Neural cell (in vitro differentiated cells): ENCODE data around the gene MRPL52. TPM values are rescaled to one million over a fixed set of nuclear protein-coding genes. Genes with fewer than 3 reads are reported as not detected.

Experiments used
- H2AFZ ChIP-seq: fragments of 200-600, 300-800 bp; sonication (generic), shearing (Covaris generic); 2 replicates; pipeline ENCODE4 v1.6.0; 2014; ENCODE audit warnings: low read depth, mild to moderate bottlenecking, antibody characterized with exemption, low read length, moderate library complexity
- H3F3A ChIP-seq: fragments of 200-600 bp; shearing (Covaris generic); 2 replicates; pipeline ENCODE4 v1.6.1; 2016; ENCODE audit warnings: mild to moderate bottlenecking, moderate library complexity, mixed read lengths, antibody characterized with exemption, low read length; ENCODE audit not compliant: insufficient read depth, poor library complexity, severe bottlenecking
- H3K27ac ChIP-seq: fragments of 200-600, 300-800 bp; sonication (generic), shearing (Covaris generic); 2 replicates; pipeline ENCODE4 v1.5.1; 2014; ENCODE audit warnings: mild to moderate bottlenecking, low read length, moderate library complexity
- H3K27me3 ChIP-seq: fragments of 300-800, 200-600 bp; sonication (generic), shearing (Covaris generic); 2 replicates; pipeline ENCODE4 v1.6.0; 2014; ENCODE audit warnings: mild to moderate bottlenecking, low read depth, low read length, moderate library complexity; ENCODE audit not compliant: insufficient read depth
- H3K36me3 ChIP-seq: fragments of 300-800, 200-600 bp; sonication (generic), shearing (Covaris generic); 2 replicates; pipeline ENCODE4 v1.5.1; 2014; ENCODE audit warnings: mild to moderate bottlenecking, antibody characterized with exemption, low read length, moderate library complexity; ENCODE audit not compliant: insufficient read depth
- H3K4me2 ChIP-seq: fragments of 300-800, 200-600 bp; sonication (generic), shearing (Covaris generic); 2 replicates; pipeline ENCODE4 v1.6.0; 2014; ENCODE audit warnings: mild to moderate bottlenecking, low read length
- H3K4me3 ChIP-seq: fragments of 300-800, 200-600 bp; sonication (generic), shearing (Covaris generic); 2 replicates; pipeline ENCODE4 v1.5.1; 2014; ENCODE audit warnings: mild to moderate bottlenecking, low read length, moderate library complexity
- H3K79me2 ChIP-seq: fragments of 200-600 bp; shearing (Covaris generic); replicated peaks from 2 replicates; pipeline ENCODE4 v1.6.0; 2014; ENCODE audit warnings: mild to moderate bottlenecking, low read length, moderate library complexity; ENCODE audit not compliant: insufficient read depth
- H3K9ac ChIP-seq: fragments of 300-800, 200-600 bp; sonication (generic), shearing (Covaris generic); 2 replicates; pipeline ENCODE4 v1.6.1; 2016; ENCODE audit warnings: mild to moderate bottlenecking, low read length, mixed read lengths
- H3K9me2 ChIP-seq: fragments of 200-600 bp; shearing (Covaris generic); 2 replicates; pipeline ENCODE4 v1.6.1; 2016; ENCODE audit warnings: mild to moderate bottlenecking, low read length, mixed read lengths; ENCODE audit not compliant: insufficient read depth
- H3K9me3 ChIP-seq: fragments of 200-600, 300-800 bp; sonication (generic), shearing (Covaris generic); 2 replicates; pipeline ENCODE4 v1.6.1; 2016; ENCODE audit warnings: mild to moderate bottlenecking, mixed run types, low read length, moderate library complexity, mixed read lengths
- H4K20me1 ChIP-seq: fragments of 200-600 bp; shearing (Covaris generic); 2 replicates; pipeline ENCODE4 v1.6.1; 2016; ENCODE audit warnings: mild to moderate bottlenecking, mixed run types; ENCODE audit not compliant: insufficient read depth
- EP300 ChIP-seq: fragments of 450-650 bp; conservative IDR thresholded peaks from 2 replicates; pipeline ENCODE4 v1.6.1; 2014; ENCODE audit warnings: antibody characterized with exemption, mild to moderate bottlenecking, moderate library complexity; ENCODE audit not compliant: poor library complexity, severe bottlenecking
- EZH2 ChIP-seq: fragments of 200-600, 300-800 bp; shearing (Covaris generic), sonication (generic); IDR thresholded peaks from 2 replicates; pipeline ENCODE4 v1.6.1; 2014; ENCODE audit warnings: antibody characterized with exemption, low read length, borderline replicate concordance, mild to moderate bottlenecking; ENCODE audit not compliant: insufficient read depth, poor library complexity, severe bottlenecking
- MXI1 ChIP-seq: fragments of 450-650 bp; conservative IDR thresholded peaks from 2 replicates; pipeline ENCODE4 v1.6.1; 2014; ENCODE audit warnings: antibody characterized with exemption, mild to moderate bottlenecking; ENCODE audit not compliant: poor library complexity, severe bottlenecking
- POLR2AphosphoS5 ChIP-seq: IDR thresholded peaks from 2 replicates; pipeline ENCODE4 v1.6.1; 2012
- RAD21 ChIP-seq: fragments of 450-650 bp; conservative IDR thresholded peaks from 2 replicates; pipeline ENCODE4 v1.6.1; 2014; ENCODE audit warnings: antibody characterized with exemption, mild to moderate bottlenecking, moderate library complexity
- SMC3 ChIP-seq: fragments of 450-650 bp; conservative IDR thresholded peaks from 2 replicates; pipeline ENCODE4 v1.6.1; 2014; ENCODE audit warnings: antibody characterized with exemption, mild to moderate bottlenecking, moderate library complexity; ENCODE audit not compliant: poor library complexity
- TAF1 ChIP-seq: IDR thresholded peaks from 2 replicates; pipeline ENCODE4 v1.6.1; 2012; ENCODE audit warnings: low read depth
- polyA plus RNA-seq: library from polyadenylated mRNA; depleted of rRNA; stranded (reverse); fragments of >200 nt; gene quantifications from 2 replicates; pipeline ENCODE4 v1.2.3, GENCODE V29; 2014
- TF ChIP-seq, protein P1 (sequence below): fragments of 450-650 bp; IDR thresholded peaks from 2 replicates; pipeline ENCODE4 v1.5.1; 2014; ENCODE audit warnings: antibody characterized with exemption, mild to moderate bottlenecking, moderate library complexity; ENCODE audit not compliant: poor library complexity, severe bottlenecking
- TF ChIP-seq, protein P2 (sequence below): IDR thresholded peaks from 2 replicates; pipeline ENCODE4 v1.6.1; 2012; ENCODE audit warnings: borderline replicate concordance

Gene MRPL52
- polyA plus RNA-seq, 1 donor from 2014 or later, result 161 TPM

DNA sequence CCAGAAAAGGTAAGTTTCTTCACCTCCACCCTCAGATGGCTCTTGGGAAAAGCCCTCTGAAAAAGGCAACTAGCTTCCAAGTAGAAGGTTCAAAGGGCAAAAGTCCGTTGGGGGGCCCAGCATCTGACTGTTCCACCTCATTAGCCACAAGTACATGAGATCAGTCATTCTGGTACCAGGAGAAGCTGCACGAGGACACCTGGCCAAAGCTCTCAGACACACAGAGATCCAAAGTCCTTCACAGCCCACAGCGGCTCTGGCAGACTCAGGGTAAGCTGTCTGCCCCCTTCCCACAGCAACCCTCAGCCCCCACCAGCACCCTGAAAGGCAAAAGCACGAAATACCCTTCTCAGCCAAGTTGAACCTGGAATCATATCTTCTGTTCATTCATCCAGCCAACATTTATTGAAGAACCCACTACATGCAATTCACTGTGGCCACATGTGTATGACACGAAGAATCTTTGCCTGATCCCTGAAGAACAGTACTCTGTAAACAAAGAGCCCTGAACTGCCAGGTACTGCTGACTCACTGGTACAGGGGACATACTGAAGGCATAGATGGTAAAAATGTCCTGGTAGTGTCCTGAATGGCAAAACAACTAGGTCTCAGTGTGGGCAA is 33.5 kb upstream of the MRPL52 start:
- Histone ChIP-seq H3K27ac (no peak overlapping the region), H3F3A (no peaks in the 10 kb centered on the region), H4K20me1 (no peaks in the 10 kb centered on the region), H3K4me3 (no peak overlapping the region), H3K36me3 (no peaks in the 10 kb centered on the region), H3K79me2 (no peaks in the 10 kb centered on the region), H3K9me2 (no peaks in the 10 kb centered on the region), H2AFZ (no peak overlapping the region), H3K9ac (no peak overlapping the region), H3K4me2 (no peak overlapping the region), H3K27me3 (no peaks in the 10 kb centered on the region), H3K9me3 (no peaks in the 10 kb centered on the region)
- TF ChIP-seq SMC3 (no peak), MXI1 (no peak), EP300 (no peak), RAD21 (no peak)
- TF ChIP-seq, protein P1, sequence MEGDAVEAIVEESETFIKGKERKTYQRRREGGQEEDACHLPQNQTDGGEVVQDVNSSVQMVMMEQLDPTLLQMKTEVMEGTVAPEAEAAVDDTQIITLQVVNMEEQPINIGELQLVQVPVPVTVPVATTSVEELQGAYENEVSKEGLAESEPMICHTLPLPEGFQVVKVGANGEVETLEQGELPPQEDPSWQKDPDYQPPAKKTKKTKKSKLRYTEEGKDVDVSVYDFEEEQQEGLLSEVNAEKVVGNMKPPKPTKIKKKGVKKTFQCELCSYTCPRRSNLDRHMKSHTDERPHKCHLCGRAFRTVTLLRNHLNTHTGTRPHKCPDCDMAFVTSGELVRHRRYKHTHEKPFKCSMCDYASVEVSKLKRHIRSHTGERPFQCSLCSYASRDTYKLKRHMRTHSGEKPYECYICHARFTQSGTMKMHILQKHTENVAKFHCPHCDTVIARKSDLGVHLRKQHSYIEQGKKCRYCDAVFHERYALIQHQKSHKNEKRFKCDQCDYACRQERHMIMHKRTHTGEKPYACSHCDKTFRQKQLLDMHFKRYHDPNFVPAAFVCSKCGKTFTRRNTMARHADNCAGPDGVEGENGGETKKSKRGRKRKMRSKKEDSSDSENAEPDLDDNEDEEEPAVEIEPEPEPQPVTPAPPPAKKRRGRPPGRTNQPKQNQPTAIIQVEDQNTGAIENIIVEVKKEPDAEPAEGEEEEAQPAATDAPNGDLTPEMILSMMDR, result no peak

DNA sequence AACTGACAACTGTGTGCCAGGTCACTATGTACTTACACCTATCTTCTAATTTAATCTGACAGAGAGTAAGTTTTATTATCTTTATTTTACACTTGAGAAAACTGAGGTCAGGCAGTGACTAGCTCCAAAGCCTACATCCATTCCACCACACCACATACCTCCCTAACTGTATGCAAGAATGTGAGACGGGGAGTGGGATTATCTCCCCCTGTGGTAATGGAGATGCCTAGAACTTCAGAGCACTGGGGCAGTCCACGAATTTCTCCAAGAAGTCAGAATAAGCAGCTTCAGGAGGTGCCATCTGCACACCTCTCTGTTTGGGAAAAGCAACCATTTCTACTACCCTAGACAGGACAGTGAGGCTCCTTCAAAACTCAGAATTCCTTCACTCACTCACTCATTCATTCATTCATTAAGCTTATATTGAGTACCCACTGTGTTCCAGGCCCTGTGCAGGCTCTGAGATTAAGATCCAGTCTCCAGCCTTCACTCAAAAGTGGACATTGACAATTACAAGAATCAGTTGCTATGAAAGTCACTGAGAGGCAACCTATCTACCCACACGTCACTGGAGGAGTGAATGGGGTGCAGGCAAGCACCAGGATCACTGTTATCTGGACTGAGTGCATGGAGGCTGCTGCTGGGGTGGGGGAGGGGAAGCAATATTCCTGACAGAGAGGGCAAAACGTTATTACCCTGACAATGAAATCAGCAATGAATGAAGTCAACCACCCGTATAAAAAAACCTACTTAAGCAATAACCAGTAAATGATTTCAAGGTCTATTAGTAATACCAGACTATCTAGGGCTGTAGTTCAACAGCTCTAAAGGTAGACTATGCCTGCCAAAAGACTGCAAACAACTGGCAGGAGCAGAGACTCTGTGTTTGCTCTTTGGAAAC is 32.4 kb upstream of the MRPL52 start:
- no peak overlapping the region for H3K4me2 ChIP-seq
- no peaks in the 10 kb centered on the region for H3F3A ChIP-seq
- no peaks in the 10 kb centered on the region for H3K36me3 ChIP-seq
- H3K27ac ChIP-seq, result no peak overlapping the region
- no peak overlapping the region for H3K9ac ChIP-seq
- H3K9me2 ChIP-seq, result no peaks in the 10 kb centered on the region
- TF ChIP-seq RAD21 (no peak), POLR2AphosphoS5 (no peak), EZH2 (no peak), MXI1 (no peak), SMC3 (no peak), EP300 (no peak), TAF1 (no peak)
- TF ChIP-seq, protein P1, result no peak
- TF ChIP-seq, protein P2, sequence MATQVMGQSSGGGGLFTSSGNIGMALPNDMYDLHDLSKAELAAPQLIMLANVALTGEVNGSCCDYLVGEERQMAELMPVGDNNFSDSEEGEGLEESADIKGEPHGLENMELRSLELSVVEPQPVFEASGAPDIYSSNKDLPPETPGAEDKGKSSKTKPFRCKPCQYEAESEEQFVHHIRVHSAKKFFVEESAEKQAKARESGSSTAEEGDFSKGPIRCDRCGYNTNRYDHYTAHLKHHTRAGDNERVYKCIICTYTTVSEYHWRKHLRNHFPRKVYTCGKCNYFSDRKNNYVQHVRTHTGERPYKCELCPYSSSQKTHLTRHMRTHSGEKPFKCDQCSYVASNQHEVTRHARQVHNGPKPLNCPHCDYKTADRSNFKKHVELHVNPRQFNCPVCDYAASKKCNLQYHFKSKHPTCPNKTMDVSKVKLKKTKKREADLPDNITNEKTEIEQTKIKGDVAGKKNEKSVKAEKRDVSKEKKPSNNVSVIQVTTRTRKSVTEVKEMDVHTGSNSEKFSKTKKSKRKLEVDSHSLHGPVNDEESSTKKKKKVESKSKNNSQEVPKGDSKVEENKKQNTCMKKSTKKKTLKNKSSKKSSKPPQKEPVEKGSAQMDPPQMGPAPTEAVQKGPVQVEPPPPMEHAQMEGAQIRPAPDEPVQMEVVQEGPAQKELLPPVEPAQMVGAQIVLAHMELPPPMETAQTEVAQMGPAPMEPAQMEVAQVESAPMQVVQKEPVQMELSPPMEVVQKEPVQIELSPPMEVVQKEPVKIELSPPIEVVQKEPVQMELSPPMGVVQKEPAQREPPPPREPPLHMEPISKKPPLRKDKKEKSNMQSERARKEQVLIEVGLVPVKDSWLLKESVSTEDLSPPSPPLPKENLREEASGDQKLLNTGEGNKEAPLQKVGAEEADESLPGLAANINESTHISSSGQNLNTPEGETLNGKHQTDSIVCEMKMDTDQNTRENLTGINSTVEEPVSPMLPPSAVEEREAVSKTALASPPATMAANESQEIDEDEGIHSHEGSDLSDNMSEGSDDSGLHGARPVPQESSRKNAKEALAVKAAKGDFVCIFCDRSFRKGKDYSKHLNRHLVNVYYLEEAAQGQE, result no peak
- H3K4me3 ChIP-seq, result no peak overlapping the region
- H4K20me1 ChIP-seq, result no peaks in the 10 kb centered on the region
- H3K79me2 ChIP-seq, result no peaks in the 10 kb centered on the region
- H3K9me3 ChIP-seq, result no peaks in the 10 kb centered on the region
- H3K27me3 ChIP-seq, result no peaks in the 10 kb centered on the region
- no peak overlapping the region for H2AFZ ChIP-seq
